GM12872 (cell line): Measurements from ENCODE around the gene ANKMY1.

Source experiments
- TF ChIP-seq, protein P1 (sequence below): IDR thresholded peaks from 3 replicates; pipeline ENCODE4 v1.5.1; 2011; ENCODE audit warnings: low read depth, mild to moderate bottlenecking, low read length, moderate library complexity; ENCODE audit not compliant: insufficient read depth

ANKMY1 gene

DNA sequence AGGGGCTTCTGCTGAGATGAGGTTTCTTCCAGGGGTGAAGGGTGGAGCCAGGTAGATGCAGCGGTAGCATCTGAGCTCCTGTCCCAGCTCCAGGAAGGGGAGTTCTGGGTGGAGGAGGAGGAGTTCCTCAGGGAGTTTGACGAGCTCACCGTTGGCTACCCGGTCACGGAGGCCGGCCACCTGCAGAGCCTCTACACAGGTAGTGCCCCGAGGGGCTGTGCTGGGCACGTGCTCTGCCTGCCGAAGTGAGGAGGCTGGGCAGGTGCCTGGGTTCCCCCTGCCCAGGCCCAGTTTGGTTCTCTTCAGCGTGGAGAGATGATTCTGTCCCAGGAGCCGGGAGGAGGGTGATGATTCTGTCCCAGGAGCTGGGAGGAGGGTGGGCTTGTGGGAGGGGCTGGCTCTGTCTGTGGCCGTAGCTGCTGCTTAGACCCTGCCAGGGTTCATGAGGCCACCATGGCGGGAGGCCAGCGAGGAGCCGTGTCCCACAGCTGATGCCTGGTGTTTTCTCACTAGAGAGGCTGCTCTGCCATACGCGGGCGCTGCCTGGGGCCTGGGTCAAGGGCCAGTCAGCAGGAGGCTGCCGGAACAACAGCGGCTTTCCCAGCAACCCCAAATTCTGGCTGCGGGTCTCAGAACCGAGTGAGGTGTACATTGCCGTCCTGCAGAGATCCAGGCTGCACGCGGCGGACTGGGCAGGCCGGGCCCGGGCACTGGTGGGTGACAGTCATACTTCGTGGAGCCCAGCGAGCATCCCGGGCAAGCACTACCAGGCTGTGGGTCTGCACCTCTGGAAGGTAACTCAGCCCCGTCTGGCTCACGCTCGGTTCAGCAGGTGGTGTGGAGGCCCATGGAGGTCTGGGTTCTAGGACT is 37.0 kb upstream of the ANKMY1 start:
- TF ChIP-seq, protein P1, sequence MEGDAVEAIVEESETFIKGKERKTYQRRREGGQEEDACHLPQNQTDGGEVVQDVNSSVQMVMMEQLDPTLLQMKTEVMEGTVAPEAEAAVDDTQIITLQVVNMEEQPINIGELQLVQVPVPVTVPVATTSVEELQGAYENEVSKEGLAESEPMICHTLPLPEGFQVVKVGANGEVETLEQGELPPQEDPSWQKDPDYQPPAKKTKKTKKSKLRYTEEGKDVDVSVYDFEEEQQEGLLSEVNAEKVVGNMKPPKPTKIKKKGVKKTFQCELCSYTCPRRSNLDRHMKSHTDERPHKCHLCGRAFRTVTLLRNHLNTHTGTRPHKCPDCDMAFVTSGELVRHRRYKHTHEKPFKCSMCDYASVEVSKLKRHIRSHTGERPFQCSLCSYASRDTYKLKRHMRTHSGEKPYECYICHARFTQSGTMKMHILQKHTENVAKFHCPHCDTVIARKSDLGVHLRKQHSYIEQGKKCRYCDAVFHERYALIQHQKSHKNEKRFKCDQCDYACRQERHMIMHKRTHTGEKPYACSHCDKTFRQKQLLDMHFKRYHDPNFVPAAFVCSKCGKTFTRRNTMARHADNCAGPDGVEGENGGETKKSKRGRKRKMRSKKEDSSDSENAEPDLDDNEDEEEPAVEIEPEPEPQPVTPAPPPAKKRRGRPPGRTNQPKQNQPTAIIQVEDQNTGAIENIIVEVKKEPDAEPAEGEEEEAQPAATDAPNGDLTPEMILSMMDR, result no peak

DNA sequence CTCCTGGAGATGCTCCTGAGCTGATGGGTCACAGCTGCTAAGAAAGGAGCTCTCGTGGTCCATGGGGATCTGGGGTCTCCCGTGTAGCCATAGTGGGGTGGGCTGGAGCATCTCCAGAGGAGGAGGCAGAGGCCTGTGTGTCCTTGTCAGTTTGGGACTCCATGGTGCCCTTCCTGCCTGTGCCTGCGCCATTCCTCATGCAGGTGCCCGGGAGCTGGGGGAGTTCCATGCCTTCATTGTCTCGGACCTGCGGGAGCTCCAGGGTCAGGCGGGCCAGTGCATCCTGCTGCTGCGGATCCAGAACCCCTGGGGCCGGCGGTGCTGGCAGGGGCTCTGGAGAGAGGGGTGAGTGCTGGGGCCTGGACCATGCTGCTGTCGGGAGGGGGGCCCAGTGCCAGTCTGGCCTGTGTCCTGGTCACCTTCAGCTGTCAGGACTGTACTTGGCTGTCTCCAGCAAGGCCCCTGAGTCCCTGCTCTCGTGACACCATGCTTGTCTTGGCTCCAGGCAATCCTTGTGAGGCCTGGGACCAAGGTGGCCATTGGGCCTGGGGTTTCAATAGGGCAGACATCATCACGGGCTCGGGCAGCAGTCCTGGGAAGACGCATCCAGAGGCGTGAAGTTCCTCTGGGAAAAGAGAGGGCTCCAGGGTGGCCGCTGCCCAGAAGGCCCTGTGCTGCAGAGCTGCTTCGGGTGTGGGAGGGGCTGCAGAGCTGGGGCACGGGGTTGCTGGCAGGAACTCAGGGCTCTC is 36.1 kb upstream of the ANKMY1 start:
- TF ChIP-seq, protein P1, result no peak

DNA sequence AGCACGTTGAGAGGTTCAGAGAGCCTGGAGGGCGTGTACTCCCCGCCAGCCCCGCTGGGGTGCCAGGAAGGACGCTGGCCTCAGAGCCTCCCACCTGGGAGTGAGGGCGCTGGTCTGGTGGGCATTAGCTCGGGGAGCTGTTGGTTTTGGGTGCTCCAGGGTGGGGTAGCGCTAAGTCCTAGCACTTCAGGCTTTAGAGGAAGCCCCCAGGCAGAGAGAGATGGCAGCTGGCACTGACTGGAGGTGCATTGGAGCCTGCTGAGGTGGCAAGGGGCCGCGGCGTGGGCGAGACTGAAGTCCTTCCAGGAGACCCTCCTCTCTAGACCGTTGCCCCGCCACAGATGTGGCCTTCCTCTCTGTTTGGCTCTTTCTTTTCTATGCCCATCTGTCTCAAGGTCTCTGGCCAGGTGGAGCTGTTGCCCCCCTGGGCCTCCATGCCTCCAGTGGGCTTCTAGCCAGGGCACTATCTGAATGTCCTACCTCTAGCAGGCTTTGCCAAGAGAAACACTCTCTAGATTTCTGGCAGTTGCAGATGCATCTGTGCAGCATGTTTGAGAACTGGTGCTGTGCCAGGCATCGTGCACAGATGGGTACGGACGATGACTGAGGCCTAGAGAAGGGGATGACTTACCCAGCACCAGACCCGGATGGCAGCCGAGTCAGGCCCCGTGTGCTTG is 35.4 kb upstream of the ANKMY1 start:
- TF ChIP-seq, protein P1, result no peak

DNA sequence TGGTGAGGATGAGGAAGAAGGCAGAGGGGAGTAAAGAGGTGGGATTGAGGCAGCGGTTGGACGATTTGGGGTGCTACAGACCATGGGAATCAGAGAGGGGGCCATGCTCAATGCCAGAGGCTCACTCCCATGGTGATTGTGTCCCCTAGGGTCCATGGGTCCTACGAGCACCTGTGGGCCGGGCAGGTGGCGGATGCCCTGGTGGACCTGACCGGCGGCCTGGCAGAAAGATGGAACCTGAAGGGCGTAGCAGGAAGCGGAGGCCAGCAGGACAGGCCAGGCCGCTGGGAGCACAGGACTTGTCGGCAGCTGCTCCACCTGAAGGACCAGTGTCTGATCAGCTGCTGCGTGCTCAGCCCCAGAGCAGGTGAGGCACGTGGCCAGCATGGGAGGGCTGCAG is 34.0 kb upstream of the ANKMY1 start:
- TF ChIP-seq, protein P1, result no peak

DNA sequence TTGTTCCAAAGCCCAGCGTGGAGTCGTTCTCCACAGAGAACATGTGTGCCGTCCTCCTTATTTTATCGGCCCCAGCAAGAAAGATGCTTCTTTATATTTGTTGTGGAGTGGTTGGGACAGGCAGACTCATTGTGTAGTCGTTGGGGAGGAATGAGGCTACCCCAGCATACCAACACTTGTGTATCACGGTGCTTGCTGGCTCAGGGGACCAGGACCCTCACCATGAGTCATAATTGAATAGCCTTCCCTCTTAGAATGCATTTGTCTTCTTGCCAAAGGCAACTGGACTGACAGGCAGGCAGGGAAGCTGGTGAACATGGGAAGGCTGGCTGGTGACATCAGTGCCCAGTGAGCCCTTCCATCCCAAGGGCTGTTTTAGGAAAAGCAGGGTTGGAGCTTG is 33.4 kb upstream of the ANKMY1 start:
- TF ChIP-seq, protein P1, result no peak

DNA sequence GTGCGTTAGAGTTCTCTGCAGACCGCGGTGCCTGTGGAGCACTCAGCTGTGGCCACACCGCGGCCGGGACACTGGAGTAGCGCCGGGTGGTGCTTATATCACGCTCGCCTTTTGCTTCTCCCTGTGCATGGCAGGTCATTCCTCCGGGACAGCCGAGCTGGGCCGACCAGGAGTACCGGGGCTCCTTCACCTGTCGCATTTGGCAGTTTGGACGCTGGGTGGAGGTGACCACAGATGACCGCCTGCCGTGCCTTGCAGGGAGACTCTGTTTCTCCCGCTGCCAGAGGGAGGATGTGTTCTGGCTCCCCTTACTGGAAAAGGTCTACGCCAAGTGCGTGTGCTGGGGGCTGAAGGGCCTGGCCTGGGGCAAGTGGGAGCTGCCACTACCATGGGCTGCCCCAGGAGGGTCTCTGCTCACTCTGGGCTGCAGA is 32.9 kb upstream of the ANKMY1 start:
- TF ChIP-seq, protein P1, result no peak
